Rectal smooth muscle tissue (tissue), 1 donor: ENCODE results near the gene WDR33.

Source experiments
- H3K27ac ChIP-seq: one replicate; pipeline ENCODE4 v1.7.0; 2013; ENCODE audit warnings: low read depth, low read length, inconsistent platforms
- H3K27me3 ChIP-seq: one replicate; pipeline ENCODE4 v1.7.0; 2013; ENCODE audit warnings: low read length; ENCODE audit not compliant: control insufficient read depth, insufficient read depth
- H3K36me3 ChIP-seq: one replicate; pipeline ENCODE4 v1.7.0; 2013; ENCODE audit warnings: low read length; ENCODE audit not compliant: control insufficient read depth, insufficient read depth
- H3K4me1 ChIP-seq: one replicate; pipeline ENCODE4 v1.7.0; 2013; ENCODE audit warnings: low read length; ENCODE audit not compliant: control insufficient read depth, insufficient read depth
- H3K4me3 ChIP-seq: one replicate; pipeline ENCODE4 v1.7.0; 2013; ENCODE audit warnings: low read length
- H3K9ac ChIP-seq: one replicate; pipeline ENCODE4 v1.7.0; 2013; ENCODE audit warnings: low read length

WDR33 gene

DNA sequence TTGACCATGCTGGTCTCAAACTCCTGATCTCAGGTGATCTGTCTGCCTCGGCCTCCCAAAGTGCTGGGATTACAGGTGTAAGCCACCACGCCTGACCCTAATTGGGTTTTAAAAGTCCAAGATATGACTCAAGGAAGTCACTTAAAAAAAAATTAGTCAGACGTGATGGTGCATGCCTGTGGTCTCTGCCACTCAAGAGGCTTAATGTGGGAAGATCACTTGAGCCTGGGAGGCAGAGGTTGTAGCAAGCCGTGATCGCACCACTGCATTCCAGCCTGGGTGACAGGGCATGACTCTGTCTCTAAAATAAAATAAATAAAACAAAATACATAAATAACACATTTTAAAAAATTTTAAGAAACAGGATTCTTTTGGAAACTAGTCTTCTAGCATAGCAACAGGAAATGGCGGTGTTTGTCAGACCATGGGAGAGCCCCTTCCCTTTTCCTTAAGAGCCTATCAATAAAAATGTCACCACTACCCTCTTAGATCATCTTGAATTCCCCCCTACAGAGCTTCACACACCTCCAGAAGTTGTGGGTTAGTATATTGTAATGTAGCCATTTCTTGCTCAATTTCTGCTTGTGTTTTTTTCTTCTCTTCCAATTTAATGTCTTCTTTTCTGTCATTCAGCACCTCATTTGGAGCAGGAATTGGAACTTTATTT, 89.5 kb downstream of the WDR33 start:
- peaks cover 24% of the 10 kb centered on the region for H3K36me3 ChIP-seq
- H3K4me3 ChIP-seq: no peak overlapping the region
- H3K4me1 ChIP-seq: no peaks in the 10 kb centered on the region
- H3K27ac ChIP-seq: no peak overlapping the region
- no peaks in the 10 kb centered on the region for H3K27me3 ChIP-seq
- no peak overlapping the region for H3K9ac ChIP-seq

DNA sequence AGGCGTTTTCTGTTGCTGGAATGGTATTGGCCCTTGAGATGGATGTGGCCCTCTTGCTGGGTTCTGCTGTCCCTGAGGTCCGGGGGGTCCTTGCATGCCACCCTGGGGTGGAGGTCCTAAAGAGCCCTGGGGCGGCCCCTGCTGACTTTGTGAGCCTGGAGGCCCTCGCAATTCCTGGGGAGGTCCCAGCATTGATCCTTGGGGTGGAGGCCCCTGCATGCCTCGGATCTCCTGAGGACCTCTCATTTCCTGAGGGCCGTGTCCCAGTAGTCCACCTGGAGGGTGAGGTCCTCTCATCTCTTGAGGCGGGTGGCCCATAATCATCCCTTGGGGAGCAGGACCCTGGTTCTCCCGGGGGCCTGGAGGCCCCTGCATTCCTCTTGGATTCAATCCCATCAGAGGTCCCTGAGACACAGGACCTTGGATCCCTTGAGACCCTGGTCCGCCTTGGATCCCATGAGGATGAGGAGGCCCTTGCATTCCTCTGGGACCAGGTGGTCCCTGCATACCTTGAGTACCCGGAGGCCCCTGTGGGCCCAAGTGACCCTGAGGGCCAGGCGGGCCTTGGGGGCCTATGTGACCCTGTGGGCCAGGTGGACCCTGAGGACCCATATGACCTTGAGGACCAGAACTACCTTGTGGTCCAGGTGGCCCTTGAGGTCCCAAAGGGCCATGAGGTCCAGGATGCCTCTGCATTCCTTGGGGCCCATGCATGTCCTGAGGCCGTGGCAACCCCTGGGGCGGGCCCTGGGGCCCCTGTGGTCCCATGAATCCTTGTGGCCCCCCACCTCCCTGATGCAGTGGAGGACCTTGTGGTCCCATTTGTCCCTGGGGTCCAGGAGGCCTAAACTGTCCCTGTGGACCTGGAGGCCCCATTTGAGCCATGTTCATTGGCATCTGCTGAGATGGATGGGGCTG, 91.4 kb downstream of the WDR33 start:
- H3K4me3 ChIP-seq: no peak overlapping the region
- no peak overlapping the region for H3K27ac ChIP-seq
- no peak overlapping the region for H3K9ac ChIP-seq
- peaks cover 24% of the 10 kb centered on the region for H3K36me3 ChIP-seq
- H3K4me1 ChIP-seq: no peaks in the 10 kb centered on the region
- H3K27me3 ChIP-seq: no peaks in the 10 kb centered on the region

DNA sequence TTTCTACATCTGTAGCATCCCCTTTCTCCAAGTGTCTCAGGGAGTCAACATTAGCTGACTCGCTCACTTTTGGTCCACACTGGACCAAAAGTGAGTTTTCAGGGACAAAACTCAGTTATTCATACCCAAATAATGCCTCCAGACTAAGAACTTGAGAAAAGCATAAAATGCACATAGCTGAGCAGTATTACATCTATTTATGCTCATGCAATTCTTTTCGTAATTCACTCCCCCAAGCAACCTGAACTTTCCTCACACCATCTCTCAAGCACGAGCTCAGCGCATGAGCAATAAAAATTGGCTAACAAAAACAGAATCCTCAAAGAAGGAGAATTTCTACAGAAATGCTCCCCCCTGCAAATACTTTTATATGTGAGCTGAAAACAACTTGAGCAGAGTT, 92.7 kb downstream of the WDR33 start:
- Histone ChIP-seq H3K4me1 (no peaks in the 10 kb centered on the region), H3K27ac (no peak overlapping the region), H3K9ac (no peak overlapping the region), H3K36me3 (peaks cover 29% of the 10 kb centered on the region), H3K4me3 (no peak overlapping the region), H3K27me3 (no peaks in the 10 kb centered on the region)

DNA sequence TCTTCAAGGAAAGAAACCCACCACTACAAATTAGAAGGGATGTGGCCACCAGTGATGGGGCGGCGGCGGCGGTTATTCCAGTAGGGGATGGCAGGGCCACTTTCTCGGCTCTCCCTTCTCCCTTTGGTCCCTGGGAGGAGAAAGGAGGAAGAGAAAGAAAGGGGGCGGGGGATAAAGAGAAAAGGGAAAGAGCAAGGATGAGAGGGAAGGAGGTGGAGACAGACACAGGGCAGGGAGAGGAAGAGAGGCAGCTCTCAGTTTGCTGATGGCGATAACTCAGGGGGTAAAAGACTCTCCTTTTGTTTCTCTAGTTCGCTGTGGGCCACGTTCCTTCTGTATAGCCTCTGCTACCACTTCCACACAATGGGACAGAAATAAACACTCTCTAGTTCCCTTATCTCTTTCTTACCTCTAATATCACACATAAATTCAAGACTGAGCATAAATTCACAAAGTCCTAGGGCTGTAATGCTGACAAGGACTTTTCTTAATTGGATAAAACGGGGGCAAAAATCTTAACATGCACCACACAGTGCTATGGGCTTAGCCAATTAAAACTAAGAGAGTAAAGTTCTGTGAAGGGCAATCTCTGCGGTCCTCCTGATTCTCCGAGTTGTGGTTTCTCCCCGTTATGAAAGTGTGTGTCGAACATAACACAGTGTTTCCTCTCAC, 95.1 kb downstream of the WDR33 start:
- H3K4me1 ChIP-seq: no peaks in the 10 kb centered on the region
- H3K9ac ChIP-seq: no peak overlapping the region
- H3K36me3 ChIP-seq: peaks cover 21% of the 10 kb centered on the region
- no peaks in the 10 kb centered on the region for H3K27me3 ChIP-seq
- no peak overlapping the region for H3K4me3 ChIP-seq
- H3K27ac ChIP-seq: no peak overlapping the region

DNA sequence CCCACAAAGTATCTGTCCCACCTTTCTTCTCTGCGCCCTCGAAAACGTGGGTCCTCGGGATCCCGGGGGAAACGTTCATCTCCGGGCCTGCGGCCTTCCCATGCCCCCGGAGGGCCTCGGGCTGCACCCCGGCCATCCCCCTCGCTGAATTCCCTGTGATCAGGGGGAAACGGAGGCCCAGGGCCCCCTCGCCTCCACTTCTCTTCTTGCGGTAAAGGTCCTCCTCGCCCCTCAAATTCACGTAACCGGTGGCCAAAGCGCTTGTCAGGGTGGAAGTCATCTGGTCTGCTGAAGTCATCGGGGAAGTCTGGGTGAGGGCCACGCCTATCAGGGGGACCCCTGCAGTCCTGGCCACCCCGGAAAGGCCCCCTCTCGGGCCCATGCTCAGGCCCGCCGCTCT, 97.4 kb downstream of the WDR33 start:
- H3K9ac ChIP-seq: no peak overlapping the region
- peaks cover under 1% of the 10 kb centered on the region for H3K4me1 ChIP-seq
- H3K27ac ChIP-seq: no peak overlapping the region
- H3K4me3 ChIP-seq: no peak overlapping the region
- H3K27me3 ChIP-seq: no peaks in the 10 kb centered on the region
- H3K36me3 ChIP-seq: peaks cover 15% of the 10 kb centered on the region

DNA sequence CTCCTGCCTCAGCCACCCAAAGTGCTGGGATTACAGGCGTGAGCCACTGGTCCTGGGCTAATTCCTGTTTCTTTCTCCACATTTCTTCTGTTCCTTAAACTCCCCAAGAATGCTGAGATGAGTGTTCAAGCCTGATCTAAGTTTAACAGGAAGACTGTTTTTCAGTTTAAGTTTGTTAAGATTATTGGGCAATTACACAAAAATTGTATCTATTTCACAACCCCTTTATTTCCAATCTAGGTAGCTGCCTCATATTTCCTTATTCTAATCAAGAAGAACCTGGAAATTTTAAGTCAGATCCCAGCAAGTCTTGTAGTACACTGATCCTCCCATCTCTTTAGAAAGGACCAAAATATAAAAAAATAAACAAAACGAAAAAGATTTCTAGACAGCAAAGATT, 98.0 kb downstream of the WDR33 start:
- peaks cover 20% of the 10 kb centered on the region for H3K36me3 ChIP-seq
- H3K4me1 ChIP-seq: peaks cover 5% of the 10 kb centered on the region
- H3K27me3 ChIP-seq: no peaks in the 10 kb centered on the region
- no peak overlapping the region for H3K9ac ChIP-seq
- no peak overlapping the region for H3K27ac ChIP-seq
- no peak overlapping the region for H3K4me3 ChIP-seq

DNA sequence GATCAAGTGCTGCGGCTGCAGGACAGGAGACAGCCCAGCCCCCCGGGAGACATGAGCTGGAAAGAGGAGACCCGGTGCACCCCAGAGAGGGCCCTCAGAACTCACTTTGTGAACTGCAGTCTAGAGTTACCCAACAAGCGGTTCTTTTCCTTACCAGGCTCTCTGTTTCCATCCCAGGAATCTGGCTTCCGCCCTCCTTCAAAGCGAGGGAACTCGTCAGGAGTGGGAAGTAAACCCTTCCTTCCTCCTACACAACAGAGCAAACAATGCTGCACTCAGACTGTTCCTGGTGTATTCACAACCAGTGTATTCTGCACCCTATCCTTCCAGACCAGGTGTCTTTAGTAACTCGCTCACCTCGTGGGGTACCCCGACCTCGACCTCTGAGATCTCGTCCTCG, 101.6 kb downstream of the WDR33 start:
- H3K36me3 ChIP-seq: peaks cover 26% of the 10 kb centered on the region
- no peaks in the 10 kb centered on the region for H3K27me3 ChIP-seq
- H3K9ac ChIP-seq: no peak overlapping the region
- H3K27ac ChIP-seq: no peak overlapping the region
- peaks cover 7% of the 10 kb centered on the region for H3K4me1 ChIP-seq
- H3K4me3 ChIP-seq: no peak overlapping the region

DNA sequence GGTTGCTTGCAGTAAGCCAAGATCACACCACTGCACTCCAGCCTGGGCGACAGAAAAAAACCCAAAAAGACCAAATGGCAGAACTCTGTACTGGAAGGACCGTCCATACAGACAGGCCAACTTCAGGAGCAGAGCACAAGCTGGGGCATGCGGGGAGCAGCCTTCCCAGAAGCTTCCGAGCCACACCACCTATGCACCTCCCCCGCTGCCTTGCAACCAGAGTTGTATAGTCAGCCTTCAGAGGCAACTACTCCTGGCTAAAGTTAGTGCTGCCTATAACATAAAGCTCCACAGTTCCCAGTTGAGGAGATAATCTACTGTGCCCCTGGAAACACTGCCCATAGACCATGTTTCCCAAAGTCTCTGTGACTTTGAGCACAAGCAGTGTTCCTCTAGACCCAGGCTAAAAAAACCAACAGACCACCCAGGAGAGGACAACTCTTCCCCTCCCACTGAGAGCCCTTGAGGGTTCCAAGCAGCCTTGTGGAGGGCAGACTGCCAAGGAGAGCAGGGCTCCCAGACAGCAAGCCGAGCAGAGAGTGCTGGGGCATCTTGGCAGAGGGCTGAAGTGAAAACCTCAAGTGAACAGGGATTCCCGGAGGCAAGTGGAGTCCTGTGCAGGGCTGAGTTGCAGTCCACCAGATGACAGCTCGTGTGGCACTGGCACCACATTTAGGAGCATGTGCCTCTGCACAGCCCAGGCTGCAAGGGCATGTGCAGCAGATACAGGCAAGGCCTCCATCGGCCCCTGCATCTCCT, 102.9 kb downstream of the WDR33 start:
- peaks cover 10% of the 10 kb centered on the region for H3K4me1 ChIP-seq
- peak overlapping the region; percentile 55 for H3K27ac ChIP-seq
- no peak overlapping the region for H3K4me3 ChIP-seq
- H3K36me3 ChIP-seq: peaks cover 22% of the 10 kb centered on the region
- no peak overlapping the region for H3K9ac ChIP-seq
- H3K27me3 ChIP-seq: no peaks in the 10 kb centered on the region

DNA sequence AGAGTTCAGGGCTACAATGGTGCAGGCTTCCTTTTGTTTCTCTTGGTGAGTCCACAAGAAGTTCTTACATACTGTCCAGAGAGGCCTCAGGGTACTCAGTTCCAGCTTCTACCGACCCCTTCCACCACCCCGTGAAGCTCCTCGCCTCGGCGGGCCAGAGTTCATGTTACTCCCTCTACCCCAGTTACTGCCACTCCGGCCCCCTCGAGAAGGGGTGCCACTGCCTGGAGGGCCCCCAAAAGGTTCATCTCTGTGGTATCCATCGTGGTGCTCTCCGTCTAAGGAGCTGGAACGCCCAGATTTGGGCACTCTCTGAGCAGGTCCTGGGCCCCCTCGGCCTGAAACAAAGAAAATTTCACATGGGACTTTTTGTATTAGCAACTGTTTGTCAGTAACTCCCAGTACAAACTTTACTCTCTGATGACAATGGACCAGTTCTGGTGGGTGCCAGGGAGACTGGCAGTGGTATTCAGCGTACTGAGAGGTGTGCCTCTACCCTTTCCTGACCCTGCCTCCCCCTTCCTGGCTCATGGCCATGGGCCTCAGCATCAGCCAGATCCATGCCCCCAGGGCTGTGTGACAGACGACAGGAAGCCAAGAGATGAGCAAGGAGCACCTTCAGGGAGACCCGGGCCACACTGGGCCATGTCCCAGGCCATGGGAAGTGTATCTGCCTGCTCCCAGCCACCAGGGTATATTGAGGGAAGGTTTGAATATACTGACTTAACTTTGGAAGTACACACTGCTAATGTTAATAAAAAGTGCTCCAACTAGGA, 104.6 kb downstream of the WDR33 start:
- peaks cover 22% of the 10 kb centered on the region for H3K36me3 ChIP-seq
- H3K27ac ChIP-seq: no peak overlapping the region
- H3K4me3 ChIP-seq: no peak overlapping the region

DNA sequence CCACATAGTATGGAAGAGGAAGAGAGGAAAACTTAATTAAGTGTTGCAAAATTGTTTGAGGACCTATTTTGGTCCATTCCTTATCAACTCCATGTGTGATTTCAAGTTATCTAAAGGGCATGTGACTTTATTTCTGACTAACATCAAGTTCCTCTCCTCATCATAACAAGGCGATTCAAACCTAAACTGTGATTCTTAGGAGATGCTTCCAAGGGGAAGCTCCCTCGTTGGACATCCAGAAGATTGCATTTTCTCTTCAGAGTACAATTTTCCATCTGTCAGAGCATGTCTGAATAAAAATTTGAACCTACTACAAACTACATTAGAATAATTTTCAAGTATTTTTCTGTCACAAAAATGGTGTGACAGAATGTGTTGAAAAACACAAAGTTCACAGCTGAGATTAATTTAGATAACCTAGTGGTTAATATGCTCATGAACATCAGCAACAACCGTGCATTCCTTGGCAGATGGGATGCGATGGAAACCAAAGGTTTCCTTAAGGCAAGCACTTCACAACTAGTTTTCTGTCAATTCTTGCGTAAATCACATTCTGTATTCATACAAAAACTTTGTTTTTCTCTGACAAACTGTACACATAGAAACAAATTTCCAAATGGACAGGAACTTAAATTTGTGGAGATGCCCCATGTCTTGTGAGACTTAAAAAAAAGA, 105.4 kb downstream of the WDR33 start:
- Histone ChIP-seq H3K9ac (no peak overlapping the region), H3K36me3 (peaks cover 22% of the 10 kb centered on the region), H3K27ac (no peak overlapping the region), H3K4me1 (peaks cover 18% of the 10 kb centered on the region), H3K4me3 (no peak overlapping the region), H3K27me3 (no peaks in the 10 kb centered on the region)

More for the DNA sequence above, 104.6 kb downstream of the WDR33 start:
- no peaks in the 10 kb centered on the region for H3K27me3 ChIP-seq
- no peak overlapping the region for H3K9ac ChIP-seq
- peaks cover 18% of the 10 kb centered on the region for H3K4me1 ChIP-seq
